ENCODE measurements around the gene PFAS.

PFAS gene

DNA sequence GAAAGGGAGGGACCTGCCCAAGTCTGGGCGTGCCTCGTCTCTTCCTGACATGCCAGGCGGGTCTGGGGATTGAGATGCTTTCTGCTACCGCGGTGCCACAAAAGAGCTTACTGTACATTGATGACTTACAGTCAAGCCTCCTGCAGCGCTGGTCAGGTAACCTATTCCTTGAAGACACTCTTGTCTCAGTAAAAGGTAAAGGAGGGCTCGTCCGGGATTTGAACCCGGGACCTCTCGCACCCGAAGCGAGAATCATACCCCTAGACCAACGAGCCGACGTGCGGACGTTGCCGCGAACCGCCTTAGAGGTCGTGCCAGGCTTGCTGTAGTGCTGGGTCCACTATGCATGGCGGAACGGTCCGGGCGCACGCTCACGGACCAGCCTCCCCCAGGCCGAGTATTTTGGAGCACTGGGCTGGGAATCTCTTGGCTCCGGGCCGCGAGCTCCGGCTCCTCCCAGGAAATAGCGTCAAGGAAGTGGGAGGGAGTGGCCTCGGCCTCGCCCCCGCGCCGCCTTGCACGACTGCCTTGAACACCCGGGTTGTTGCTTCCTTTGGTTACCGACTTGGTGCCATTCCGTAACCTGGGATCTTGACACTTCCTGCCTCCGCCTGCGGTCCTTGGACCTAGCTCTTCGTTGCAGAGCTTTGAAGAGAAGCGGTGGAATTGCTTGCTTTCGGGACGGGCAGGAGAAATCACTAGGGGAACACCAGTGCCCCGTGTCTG is 26.3 kb upstream of the PFAS start:
- ChIA-PET CTCF (interaction anchor here (0.5 to 2.2 kb wide), 4 partner anchors 35 to 523 kb away, joined by 3 to 8 read pairs (median 4); no protein-coding TSS in a partner anchor), POLR2A (ENCODE audit: low non-redundant PET) (interaction anchor here (0.6 to 1.2 kb wide), 3 partner anchors 25 to 639 kb away, joined by 3 to 6 read pairs (median 6); partner anchors contain the start of genes CTC1, MPDU1 and SLC25A35)
- H3K27ac ChIP-seq: peak overlapping the region; percentile 99
- peak; percentile 83 for DNase-seq (ENCODE audit: low spot score)
- TF ChIP-seq, protein P1, sequence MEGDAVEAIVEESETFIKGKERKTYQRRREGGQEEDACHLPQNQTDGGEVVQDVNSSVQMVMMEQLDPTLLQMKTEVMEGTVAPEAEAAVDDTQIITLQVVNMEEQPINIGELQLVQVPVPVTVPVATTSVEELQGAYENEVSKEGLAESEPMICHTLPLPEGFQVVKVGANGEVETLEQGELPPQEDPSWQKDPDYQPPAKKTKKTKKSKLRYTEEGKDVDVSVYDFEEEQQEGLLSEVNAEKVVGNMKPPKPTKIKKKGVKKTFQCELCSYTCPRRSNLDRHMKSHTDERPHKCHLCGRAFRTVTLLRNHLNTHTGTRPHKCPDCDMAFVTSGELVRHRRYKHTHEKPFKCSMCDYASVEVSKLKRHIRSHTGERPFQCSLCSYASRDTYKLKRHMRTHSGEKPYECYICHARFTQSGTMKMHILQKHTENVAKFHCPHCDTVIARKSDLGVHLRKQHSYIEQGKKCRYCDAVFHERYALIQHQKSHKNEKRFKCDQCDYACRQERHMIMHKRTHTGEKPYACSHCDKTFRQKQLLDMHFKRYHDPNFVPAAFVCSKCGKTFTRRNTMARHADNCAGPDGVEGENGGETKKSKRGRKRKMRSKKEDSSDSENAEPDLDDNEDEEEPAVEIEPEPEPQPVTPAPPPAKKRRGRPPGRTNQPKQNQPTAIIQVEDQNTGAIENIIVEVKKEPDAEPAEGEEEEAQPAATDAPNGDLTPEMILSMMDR (conservative IDR thresholded peaks at IDR 0.05; ENCODE audit: low read depth): no peak

DNA sequence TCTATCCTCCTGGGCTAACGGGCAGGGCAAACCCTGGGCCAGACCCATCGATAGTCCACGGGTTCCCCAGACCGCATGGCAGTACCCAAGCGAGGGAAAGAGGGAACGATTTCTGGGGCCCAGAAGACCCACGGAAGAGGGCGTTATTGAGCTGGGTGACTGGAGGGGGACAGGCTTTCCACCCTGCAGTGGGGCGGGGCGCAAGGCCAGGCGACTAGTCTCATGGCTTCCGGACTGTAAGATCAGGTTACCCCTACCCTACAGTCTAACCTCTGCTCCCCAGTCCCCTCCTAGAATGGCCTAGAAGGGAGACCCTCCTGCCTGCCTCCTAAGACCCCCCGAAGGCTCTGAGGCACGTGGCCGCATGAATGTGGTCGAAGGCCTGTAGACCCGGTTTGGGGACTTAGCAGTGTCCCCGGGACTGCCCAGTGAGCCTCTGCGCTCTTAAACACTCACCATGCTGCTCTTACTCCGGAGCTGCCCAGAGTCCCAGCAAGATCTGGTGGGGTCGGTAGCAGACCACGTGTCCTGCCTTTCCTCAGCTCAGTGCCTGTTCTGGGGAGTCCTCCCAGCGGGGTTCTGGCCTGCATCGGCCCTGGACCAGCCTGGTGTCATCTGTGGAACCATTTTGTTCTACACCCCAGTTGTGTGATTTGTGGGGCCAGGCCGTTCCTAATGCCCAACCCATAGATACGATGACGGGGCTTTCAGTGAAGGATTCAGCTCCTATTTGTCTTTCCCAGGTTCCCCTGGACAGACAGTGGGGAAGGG is 25.5 kb upstream of the PFAS start:
- peak; percentile 15 for DNase-seq (ENCODE audit: low spot score)
- H3K27ac ChIP-seq: peak overlapping the region; percentile 99
- TF ChIP-seq, protein P1 (conservative IDR thresholded peaks at IDR 0.05; ENCODE audit: low read depth): no peak
- ChIA-PET POLR2A (ENCODE audit: low non-redundant PET) (interaction anchor here (0.5 to 1.2 kb wide), 6 partner anchors 24 to 640 kb away, joined by 3 to 11 read pairs (median 6); partner anchors contain the start of genes CTC1, MPDU1 and SLC25A35), CTCF (interaction anchor here (0.5 to 1.0 kb wide), 3 partner anchors 36 to 524 kb away, joined by 3 to 5 read pairs (median 4); no protein-coding TSS in a partner anchor)

DNA sequence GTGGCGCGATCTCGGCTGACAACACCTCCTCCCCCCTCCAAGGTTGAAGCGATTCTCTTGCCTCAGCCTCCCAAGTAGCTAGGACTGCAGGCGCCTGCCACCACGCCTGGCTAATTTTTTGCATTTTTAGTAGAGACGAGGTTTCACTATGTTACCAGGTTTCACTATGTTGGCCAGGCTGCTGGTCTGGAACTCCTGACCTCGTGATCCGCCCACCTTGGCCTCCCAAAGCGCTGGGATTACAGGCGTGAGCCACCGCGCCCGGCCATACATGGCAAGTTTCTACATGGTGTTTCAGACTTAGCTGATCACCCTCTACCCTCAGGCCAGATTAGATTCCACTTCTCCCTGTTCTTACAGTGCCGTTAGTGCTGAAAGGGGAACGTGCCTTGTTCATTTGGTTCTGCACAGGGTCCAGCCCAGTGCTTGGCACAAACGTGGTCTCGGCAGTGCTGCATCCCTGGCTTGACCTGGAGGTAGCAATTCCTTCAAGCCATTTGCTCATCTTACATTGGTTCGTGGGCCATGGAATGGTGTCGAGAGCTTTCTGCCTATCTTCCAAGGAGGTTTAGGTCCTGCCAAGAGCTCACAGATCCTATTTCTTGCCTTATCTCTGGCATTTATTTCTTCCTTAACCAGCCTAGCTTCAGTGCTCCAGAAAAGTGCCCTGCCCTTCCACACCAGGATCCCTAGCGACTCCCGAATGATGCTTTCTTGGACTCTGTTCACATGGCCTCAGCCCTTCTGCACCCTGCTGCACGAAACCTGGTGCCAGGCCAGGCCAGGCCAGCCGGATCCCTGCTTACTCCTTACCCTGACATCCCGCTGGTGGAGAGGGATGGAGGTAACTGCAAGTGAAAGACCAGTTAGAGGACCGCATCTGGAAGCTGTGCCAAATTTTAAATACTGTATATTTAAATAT is 23.9 kb upstream of the PFAS start:
- POLR2A ChIA-PET (ENCODE audit: low non-redundant PET): interaction anchor here (0.6 kb wide), 1 partner anchor 811 kb away, joined by 9 read pairs; no protein-coding TSS in a partner anchor
- no peak for DNase-seq (ENCODE audit: low spot score)
- TF ChIP-seq, protein P1 (conservative IDR thresholded peaks at IDR 0.05; ENCODE audit: low read depth): no peak
- peak overlapping the region; percentile 99 for H3K27ac ChIP-seq
- CTCF ChIA-PET: interaction anchor here (0.6 kb wide), 1 partner anchor 9 kb away, joined by 3 read pairs; no protein-coding TSS in a partner anchor

DNA sequence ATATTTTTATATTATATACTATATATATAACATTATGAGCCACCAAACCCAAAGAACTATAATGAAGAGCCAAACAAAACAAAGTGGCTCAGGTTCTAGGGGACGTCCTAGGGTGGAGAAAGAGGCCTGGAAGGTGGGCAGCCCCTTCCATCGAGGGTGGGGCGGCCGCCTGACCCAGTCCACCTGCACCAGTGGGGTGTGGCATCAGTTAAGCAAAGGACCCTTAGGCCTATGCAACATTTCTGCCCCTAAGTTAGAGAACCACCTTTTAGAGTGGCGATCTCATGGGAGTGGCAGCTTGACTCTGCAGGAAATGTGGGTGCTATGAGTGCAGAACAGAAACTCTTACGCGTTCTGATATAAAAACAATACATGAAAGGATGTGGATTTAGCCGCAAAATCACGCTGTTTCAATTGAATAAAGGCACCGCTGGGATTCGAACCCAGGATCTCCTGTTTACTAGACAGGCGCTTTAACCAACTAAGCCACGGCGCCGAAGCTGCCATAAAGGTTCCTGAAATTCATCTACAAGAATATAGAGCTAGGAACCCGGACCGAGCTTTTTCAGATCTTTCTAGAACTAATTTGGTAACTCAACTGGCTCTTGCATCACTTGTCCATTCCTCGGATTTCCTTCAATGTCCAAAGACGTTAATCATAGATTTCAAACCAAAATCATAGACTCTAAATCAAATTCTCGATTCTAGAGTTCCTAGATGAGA is 23.1 kb upstream of the PFAS start:
- ChIA-PET CTCF (interaction anchor here (0.6 to 1.2 kb wide), 2 partner anchors 8 to 75 kb away, joined by 3 to 4 read pairs; no protein-coding TSS in a partner anchor), POLR2A (ENCODE audit: low non-redundant PET) (no interaction called here)
- no peak for DNase-seq (ENCODE audit: low spot score)
- TF ChIP-seq, protein P1 (conservative IDR thresholded peaks at IDR 0.05; ENCODE audit: low read depth): no peak
- H3K27ac ChIP-seq: peak overlapping the region; percentile 99

DNA sequence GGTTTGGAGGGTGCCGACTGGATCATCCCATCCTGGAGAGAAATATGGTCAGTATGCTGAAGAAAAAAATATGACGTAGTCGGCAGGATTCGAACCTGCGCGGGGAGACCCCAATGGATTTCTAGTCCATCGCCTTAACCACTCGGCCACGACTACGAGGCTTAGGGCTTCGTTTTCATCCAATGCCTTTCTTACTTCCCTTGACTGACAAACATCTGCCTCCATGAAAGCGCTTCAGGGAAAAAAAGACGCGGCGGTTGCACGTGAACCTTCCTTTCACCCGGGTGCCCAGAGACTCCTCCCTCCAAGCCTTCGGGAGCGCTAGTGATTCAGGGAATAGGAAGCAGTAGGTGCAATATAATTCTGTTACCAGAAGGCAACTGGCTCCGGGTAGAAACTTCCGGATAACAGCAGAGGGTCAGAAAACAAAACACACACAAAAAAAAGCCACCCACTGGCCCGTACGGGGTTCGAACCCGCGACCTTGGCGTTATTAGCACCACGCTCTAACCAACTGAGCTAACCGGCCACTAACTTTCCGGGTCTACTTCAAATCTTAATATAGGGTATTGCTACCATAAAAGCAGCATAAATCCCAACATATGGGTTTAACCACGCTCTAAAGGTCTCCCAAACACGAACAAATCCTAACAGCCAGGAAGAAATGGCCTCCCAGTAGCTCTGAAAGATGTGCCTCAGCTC is 22.4 kb upstream of the PFAS start:
- peak; percentile 57 for DNase-seq (ENCODE audit: low spot score)
- POLR2A ChIA-PET (ENCODE audit: low non-redundant PET): interaction anchor here (1.3 kb wide), 1 partner anchor 20 kb away, joined by 4 read pairs; no protein-coding TSS in a partner anchor
- TF ChIP-seq, protein P1 (conservative IDR thresholded peaks at IDR 0.05; ENCODE audit: low read depth): no peak
- CTCF ChIA-PET: interaction anchor here (0.6 to 1.2 kb wide), 2 partner anchors 22 to 74 kb away, joined by 3 to 4 read pairs; no protein-coding TSS in a partner anchor
- peak overlapping the region; percentile 79 for H3K27ac ChIP-seq
